Measurements from ENCODE around the gene SRCAP.

- TF ChIP-seq, protein P1, sequence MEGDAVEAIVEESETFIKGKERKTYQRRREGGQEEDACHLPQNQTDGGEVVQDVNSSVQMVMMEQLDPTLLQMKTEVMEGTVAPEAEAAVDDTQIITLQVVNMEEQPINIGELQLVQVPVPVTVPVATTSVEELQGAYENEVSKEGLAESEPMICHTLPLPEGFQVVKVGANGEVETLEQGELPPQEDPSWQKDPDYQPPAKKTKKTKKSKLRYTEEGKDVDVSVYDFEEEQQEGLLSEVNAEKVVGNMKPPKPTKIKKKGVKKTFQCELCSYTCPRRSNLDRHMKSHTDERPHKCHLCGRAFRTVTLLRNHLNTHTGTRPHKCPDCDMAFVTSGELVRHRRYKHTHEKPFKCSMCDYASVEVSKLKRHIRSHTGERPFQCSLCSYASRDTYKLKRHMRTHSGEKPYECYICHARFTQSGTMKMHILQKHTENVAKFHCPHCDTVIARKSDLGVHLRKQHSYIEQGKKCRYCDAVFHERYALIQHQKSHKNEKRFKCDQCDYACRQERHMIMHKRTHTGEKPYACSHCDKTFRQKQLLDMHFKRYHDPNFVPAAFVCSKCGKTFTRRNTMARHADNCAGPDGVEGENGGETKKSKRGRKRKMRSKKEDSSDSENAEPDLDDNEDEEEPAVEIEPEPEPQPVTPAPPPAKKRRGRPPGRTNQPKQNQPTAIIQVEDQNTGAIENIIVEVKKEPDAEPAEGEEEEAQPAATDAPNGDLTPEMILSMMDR (conservative IDR thresholded peaks at IDR 0.05): no peak
- TF ChIP-seq EZH2 (IDR thresholded peaks at IDR 0.05; ENCODE audit: low read depth): no peak
Observed at GRCh38 chr16:30779596-30779995, 80.6 kb downstream of the SRCAP start.

Measured in PC-9 (cell line).